ENCODE results near the gene ZNF646.

DNA sequence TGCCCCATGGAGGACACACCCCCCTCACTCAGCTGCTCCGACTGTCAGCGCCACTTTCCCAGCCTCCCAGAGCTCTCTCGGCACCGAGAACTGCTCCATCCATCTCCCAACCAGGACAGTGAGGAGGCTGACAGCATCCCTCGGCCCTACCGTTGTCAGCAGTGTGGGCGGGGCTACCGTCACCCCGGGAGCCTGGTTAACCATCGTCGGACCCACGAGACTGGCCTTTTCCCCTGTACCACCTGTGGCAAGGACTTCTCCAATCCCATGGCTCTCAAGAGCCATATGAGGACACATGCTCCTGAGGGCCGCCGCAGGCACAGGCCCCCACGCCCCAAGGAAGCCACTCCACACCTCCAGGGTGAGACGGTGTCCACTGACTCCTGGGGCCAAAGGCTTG lies 2.1 kb downstream of the ZNF646 start:
- TF ChIP-seq, protein P1, sequence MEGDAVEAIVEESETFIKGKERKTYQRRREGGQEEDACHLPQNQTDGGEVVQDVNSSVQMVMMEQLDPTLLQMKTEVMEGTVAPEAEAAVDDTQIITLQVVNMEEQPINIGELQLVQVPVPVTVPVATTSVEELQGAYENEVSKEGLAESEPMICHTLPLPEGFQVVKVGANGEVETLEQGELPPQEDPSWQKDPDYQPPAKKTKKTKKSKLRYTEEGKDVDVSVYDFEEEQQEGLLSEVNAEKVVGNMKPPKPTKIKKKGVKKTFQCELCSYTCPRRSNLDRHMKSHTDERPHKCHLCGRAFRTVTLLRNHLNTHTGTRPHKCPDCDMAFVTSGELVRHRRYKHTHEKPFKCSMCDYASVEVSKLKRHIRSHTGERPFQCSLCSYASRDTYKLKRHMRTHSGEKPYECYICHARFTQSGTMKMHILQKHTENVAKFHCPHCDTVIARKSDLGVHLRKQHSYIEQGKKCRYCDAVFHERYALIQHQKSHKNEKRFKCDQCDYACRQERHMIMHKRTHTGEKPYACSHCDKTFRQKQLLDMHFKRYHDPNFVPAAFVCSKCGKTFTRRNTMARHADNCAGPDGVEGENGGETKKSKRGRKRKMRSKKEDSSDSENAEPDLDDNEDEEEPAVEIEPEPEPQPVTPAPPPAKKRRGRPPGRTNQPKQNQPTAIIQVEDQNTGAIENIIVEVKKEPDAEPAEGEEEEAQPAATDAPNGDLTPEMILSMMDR (IDR thresholded peaks at IDR 0.05): no peak
- TF ChIP-seq POLR2A (IDR thresholded peaks at IDR 0.05): no peak

Measured in thyroid gland (tissue), 4 donors.